Stomach smooth muscle (tissue), 2 donors: ENCODE measurements around the gene RCN2.

ENCODE experiments used
- H3K27ac ChIP-seq: one replicate; pipeline ENCODE4 v1.7.0; 2013; ENCODE audit warnings: mild to moderate bottlenecking, low read length, inconsistent platforms
- H3K27me3 ChIP-seq, 2 donors: one replicate each; pipeline ENCODE4 v1.7.0; 2013; ENCODE audit warnings: low read length in 2 of 2; ENCODE audit not compliant: insufficient read depth in 2 of 2, control insufficient read depth in 1 of 2
- H3K36me3 ChIP-seq, 2 donors: one replicate each; pipeline ENCODE4 v1.7.0; 2013; ENCODE audit warnings: low read length in 2 of 2; ENCODE audit not compliant: control insufficient read depth in 2 of 2, insufficient read depth in 2 of 2
- H3K4me1 ChIP-seq: one replicate; pipeline ENCODE4 v1.7.0; 2013; ENCODE audit warnings: low read length; ENCODE audit not compliant: control insufficient read depth, insufficient read depth
- H3K4me3 ChIP-seq, 2 donors: one replicate each; pipeline ENCODE4 v1.7.0; 2013; ENCODE audit warnings: low read length in 2 of 2
- H3K9ac ChIP-seq, 2 donors: one replicate each; pipeline ENCODE4 v1.7.0; 2013; ENCODE audit warnings: low read length in 2 of 2, mild to moderate bottlenecking in 1 of 2
- H3K9me3 ChIP-seq, 2 donors: one replicate each; pipeline ENCODE4 v1.7.0; 2013; ENCODE audit warnings: low read length in 2 of 2; ENCODE audit not compliant: control insufficient read depth in 2 of 2
- donor health status: healthy.
- donor health status: Pancreatic carcinoma.

RCN2 gene

DNA sequence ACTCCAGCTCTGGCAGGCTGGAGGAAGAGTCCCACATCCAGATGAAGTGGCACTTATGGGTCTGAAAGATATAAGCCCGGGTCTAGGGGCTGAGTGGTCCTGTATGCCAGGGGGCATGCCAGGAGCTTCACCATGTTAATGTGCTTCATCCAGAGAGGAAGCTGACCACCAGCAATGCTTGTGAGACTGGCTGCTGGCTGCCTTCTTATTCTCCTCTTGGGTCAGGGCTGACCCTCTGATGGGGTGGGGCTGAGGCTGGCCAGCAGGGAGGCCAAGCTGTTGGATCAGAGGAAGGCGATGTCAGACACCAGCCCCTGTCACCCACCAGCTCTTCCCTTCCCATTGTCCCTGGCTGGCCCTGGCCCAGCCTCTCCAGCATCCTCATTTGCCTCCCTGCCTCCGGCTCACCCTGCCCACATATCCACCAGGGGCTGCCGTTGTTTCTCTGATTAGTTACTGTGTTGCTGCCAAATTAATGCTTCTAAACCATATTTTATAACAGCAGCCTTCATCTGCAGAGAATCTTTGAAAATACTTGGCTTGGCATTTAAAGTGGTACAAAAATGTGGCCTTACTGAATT, 43.0 kb downstream of the RCN2 start:
- Histone ChIP-seq H3K4me3 (no peak overlapping the region), H3K27ac (no peak overlapping the region), H3K9ac (no peak overlapping the region), H3K4me1 (peaks cover 10% of the 10 kb centered on the region), H3K27me3 (no peaks in the 10 kb centered on the region), H3K9me3 (no peaks in the 10 kb centered on the region), H3K36me3 (no peaks in the 10 kb centered on the region)

DNA sequence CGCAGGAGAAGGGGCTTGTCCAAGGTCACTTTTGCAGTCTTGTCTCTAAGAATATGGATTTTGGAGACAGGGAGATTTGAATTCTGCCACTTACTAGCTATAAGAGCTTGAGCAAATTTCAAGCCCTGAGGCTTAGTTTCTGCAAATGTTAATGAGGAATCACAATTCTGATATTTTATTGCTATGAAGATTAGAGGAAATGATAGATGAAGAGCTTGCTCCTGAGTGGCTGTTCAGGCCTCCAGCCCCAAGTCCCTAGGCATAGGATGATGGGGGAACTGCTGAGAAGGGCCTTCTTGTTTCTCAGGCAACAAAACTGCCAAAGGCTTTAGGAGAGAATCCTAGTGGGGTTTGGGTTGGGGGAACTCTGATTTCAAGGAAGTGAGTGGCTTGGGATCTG, 44.6 kb downstream of the RCN2 start:
- H3K27ac ChIP-seq: no peak overlapping the region
- peaks cover 10% of the 10 kb centered on the region for H3K4me1 ChIP-seq
- H3K27me3 ChIP-seq: no peaks in the 10 kb centered on the region
- no peaks in the 10 kb centered on the region for H3K9me3 ChIP-seq
- H3K4me3 ChIP-seq: no peak overlapping the region
- H3K36me3 ChIP-seq: no peaks in the 10 kb centered on the region
- H3K9ac ChIP-seq: no peak overlapping the region

DNA sequence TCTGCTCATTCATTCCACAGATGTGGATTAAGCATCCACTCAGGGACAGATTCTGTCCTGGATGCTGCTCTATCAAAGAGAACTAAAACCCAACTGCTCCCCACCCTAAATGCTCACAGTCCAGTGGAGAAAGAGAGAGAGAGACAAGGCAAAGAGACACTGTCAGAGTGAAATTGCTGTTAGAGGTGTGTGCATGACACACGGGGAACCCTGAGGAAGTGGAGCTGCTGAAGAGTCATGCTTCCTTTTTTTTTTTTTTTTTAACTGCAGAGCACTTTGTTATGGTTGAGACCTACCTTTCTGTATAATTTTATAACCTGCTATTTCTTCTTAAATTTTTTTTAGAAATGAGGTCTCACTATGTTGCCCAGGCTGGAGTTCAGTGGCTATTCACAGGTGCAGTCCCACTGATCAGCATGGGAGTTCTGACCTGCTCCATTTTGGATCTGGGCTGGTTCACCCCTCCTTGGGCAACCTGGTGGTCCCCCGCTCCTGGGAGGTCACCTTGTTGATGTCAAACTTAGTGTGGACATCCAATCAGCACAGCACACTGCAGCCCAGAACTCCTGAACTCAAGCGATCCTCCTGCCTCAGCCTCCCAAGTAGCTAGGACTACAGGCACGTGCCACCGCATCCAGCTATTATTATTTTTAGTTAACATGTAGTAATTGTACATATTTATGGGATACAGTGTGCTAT, 45.2 kb downstream of the RCN2 start:
- H3K27ac ChIP-seq: no peak overlapping the region
- H3K27me3 ChIP-seq: no peaks in the 10 kb centered on the region
- no peaks in the 10 kb centered on the region for H3K9me3 ChIP-seq
- no peak overlapping the region for H3K4me3 ChIP-seq
- H3K4me1 ChIP-seq: peaks cover 10% of the 10 kb centered on the region
- H3K36me3 ChIP-seq: no peaks in the 10 kb centered on the region
- no peak overlapping the region for H3K9ac ChIP-seq

DNA sequence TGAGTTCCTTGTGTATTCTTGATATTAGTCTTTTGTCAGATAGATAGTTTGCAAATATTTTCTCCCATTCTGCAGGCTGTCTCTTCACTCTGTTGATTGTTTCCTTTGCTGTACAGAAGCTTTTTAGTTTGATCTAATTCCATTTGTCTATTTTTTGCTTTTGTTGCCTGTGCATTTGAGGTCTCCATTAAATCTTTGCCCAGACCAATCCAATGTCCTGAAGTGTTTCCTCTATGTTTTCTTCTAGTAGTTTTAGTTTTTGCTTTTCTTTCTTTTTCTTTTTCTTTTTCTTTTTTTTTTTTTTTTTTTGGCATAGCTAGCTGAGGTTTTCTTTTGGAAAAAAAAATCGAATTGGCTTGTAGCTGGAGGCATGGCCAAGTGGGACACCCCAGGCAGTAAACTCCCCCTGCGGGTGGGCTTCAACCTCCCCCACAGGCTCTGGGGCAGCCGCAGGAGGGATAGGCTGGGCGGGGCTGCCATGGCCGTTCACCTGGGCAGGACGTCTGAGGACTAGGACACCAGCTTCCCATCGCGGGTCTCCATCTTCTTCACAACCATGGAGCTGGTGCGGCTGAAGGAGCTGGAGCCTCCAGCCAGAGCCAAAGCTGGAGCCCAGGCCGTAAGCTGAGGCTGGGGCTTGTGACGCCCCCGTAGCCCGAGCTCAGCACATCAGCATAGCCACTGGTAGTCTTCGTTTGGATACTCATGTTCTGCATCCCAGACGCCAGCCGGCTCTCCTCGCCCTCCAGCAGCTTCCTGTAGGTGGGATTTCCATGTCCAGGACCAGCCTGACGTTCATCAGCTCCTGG, 47.2 kb downstream of the RCN2 start:
- H3K4me1 ChIP-seq: no peaks in the 10 kb centered on the region
- no peak overlapping the region for H3K9ac ChIP-seq

DNA sequence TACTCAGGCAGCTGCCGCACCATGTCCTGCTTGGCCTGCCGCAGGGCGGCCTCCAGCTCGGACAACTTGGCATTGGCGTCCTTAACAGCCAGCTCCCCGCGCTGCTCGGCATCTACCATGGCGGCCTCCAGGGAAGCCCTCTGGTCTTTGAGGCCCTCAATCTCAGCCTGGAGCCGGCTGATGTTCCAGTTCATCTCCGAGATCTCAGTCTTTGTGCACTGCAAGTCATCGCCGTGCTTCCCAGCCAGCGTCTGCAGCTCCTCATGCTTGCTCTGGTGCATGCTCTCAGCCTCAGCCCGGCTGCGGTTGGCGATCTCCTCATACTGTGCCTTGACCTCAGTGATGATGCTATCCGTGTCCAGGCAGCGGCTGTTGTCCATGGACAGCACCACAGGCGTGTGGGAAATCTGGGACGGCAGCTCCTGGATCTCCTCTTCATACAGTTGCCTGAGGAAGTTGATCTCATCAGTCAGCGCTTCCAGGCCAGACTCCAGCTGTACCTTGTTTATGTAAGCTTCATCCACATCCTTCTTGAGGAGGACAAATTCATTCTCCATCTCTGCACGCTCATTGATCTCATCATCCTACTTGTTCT, 47.9 kb downstream of the RCN2 start:
- Histone ChIP-seq H3K9me3 (no peaks in the 10 kb centered on the region), H3K4me3 (no peak overlapping the region), H3K9ac (no peak overlapping the region), H3K36me3 (no peaks in the 10 kb centered on the region), H3K27ac (no peak overlapping the region), H3K4me1 (no peaks in the 10 kb centered on the region), H3K27me3 (no peaks in the 10 kb centered on the region)

More for the DNA sequence above, 47.2 kb downstream of the RCN2 start:
- H3K4me3 ChIP-seq: no peak overlapping the region
- no peak overlapping the region for H3K27ac ChIP-seq
- no peaks in the 10 kb centered on the region for H3K36me3 ChIP-seq
- H3K9me3 ChIP-seq: no peaks in the 10 kb centered on the region
- H3K27me3 ChIP-seq: no peaks in the 10 kb centered on the region

DNA sequence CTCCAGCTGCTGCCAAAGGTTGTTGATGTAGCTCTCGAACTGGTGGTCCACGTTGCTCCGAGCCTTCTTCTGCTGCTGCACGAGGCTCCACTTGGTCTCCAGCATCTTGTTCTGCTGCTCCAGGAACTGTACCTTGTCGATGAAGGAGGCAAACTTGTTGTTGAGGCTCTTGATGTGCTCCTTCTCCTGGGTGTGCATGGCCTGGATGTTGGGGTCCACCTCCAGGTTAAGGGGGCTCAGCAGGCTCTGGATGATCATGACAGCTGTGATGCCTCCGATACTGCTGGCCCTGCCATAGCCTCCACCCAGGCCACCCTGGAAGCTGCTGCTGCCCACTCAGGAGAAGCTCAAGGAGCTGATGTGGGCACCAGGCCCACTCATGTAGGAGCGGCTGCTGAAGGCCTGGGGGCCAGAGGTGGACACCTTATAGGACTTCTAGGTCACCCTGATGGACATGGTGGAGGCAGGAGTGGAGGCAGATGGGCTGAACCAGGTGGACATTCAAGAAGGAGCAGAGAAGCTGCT, 48.5 kb downstream of the RCN2 start:
- Histone ChIP-seq H3K9me3 (no peaks in the 10 kb centered on the region), H3K27me3 (no peaks in the 10 kb centered on the region), H3K4me1 (no peaks in the 10 kb centered on the region), H3K36me3 (no peaks in the 10 kb centered on the region), H3K9ac (no peak overlapping the region), H3K4me3 (no peak overlapping the region), H3K27ac (no peak overlapping the region)

DNA sequence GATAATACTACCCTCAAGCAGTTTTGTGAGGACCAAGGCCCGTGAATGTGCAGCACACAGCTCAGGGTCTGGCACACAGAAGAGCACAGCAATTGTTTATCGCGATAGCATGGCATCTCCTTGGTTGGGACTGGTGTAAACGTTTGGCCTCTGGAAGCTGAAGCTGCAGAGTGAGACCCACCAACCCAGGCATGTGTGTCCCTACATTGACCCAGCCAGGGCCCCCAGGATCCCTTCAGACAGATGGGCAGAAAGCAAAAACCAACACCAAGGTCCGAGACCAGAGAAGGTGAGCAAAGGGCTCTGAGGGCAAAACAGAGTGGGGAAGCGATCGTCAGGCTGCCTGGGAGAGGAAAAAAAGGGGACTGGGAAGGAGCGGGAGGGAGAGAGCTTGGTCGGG, 50.8 kb downstream of the RCN2 start:
- Histone ChIP-seq H3K36me3 (no peaks in the 10 kb centered on the region), H3K4me1 (no peaks in the 10 kb centered on the region), H3K4me3 (no peak overlapping the region), H3K9ac (no peak overlapping the region), H3K27ac (no peak overlapping the region), H3K27me3 (no peaks in the 10 kb centered on the region), H3K9me3 (no peaks in the 10 kb centered on the region)

DNA sequence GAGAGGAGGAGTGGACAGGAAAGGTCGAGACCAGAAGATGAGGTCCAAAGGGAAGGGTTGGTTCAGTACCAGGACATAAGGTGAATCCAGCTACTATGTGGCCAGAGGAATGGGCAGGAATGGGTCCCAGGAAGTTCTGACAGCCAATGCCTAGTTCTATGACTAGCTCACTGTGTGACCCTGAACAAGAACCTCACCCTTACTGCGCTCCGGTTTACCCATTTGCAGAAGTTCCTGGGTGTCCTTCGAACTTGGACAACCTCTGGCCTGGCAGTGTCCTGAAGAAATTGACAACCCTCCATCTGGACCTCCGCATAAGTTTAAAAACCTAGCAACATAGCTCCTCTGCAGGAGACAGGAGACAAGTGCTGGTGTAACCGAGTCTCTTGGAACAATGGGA, 51.2 kb downstream of the RCN2 start:
- H3K27me3 ChIP-seq: no peaks in the 10 kb centered on the region
- no peak overlapping the region for H3K27ac ChIP-seq
- H3K4me3 ChIP-seq: no peak overlapping the region
- H3K36me3 ChIP-seq: no peaks in the 10 kb centered on the region
- no peaks in the 10 kb centered on the region for H3K4me1 ChIP-seq
- no peak overlapping the region for H3K9ac ChIP-seq
- no peaks in the 10 kb centered on the region for H3K9me3 ChIP-seq

DNA sequence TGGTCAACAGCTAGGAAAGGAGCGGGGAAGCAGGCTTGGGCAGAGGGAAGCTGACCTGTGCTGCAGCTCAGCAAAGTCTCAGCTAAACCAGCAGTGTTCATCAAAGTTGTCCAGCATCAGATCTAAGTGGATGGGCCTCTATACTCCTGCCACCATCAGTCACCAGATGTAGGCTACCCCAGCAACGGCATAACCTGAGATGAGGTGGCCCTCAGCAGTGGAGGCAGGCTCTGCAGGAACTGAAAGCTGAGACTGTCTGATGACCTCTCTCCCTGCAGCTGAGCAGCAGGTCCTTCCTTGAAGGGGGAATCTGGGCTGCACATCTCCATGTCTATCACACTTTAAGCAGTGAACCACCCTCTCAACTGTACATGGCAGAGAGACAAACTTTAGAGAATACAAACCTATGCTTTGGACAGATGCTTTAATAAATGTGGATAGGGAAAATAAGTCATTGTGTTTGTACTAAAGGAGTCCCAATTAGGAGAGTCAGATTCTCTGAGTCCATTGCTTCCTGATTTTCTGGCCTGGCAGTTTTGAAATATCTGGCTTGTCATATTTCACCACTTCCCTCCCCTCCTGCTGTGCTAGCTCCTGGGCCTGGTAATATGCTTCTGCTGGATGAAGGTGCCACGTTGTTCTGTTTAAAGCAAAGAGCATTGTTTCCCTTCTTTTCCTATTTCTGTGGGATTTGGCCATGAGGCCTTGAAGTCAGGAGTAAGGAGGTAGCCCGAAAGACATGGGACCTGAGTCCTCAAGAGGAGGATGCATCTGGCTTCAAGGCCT, 52.2 kb downstream of the RCN2 start:
- Histone ChIP-seq H3K4me1 (no peaks in the 10 kb centered on the region), H3K9me3 (no peaks in the 10 kb centered on the region), H3K27me3 (no peaks in the 10 kb centered on the region), H3K9ac (no peak overlapping the region), H3K36me3 (no peaks in the 10 kb centered on the region), H3K4me3 (no peak overlapping the region), H3K27ac (no peak overlapping the region)

DNA sequence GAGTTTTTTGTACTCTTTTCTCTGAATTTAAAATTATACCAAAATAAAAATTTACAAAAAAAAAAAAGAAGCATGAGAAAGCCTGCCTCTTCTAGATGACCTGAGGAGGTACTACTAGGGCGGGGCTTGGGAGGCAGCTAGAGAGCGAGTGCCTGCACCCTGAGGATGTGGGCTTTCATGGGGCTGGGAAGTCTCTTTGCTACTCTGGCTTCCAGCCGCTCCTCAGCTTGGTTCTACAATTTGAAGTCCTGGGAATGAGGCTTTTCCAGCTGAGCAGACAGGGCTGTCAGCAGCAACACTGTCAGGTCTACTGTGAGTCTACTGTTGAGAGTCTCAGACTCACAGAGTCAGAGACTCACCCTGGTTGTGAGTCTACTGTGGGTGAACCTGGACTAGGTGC, 55.2 kb downstream of the RCN2 start:
- H3K4me1 ChIP-seq: peaks cover 5% of the 10 kb centered on the region
- H3K27me3 ChIP-seq: no peaks in the 10 kb centered on the region
- H3K9me3 ChIP-seq: no peaks in the 10 kb centered on the region
- no peak overlapping the region for H3K9ac ChIP-seq
- no peaks in the 10 kb centered on the region for H3K36me3 ChIP-seq
- no peak overlapping the region for H3K27ac ChIP-seq
- H3K4me3 ChIP-seq: no peak overlapping the region
